Heart left ventricle (tissue), 16 donors: Measurements from ENCODE around the gene PDE11A. TPM values are rescaled to one million over a fixed set of nuclear protein-coding genes. Genes with fewer than 3 reads are reported as not detected.

Experiments used
- ATAC-seq, 4 donors: fragments of 200-7000 bp; cut with Tn5 transposase; one replicate each; pipeline ENCODE4 v1.9.1; 2020 to 2022; ENCODE audit warnings: moderate library complexity in 4 of 4, mild to moderate bottlenecking in 3 of 4, moderate number of reproducible peaks in 1 of 4
- DNase-seq, 5 donors: peaks; one replicate each; pipeline ENCODE4 v3.0.0-alpha.2; 2020
- H3K27ac ChIP-seq, 12 donors: fragments of 200-600 bp; sonication (generic) in 4 of 12; one replicate each; pipeline versions ENCODE4 v1.5.0 to v1.8.0; 2016 to 2022; ENCODE audit warnings: mild to moderate bottlenecking in 2 of 12
- H3K27me3 ChIP-seq, 9 donors: fragments of 200-600 bp; sonication (generic) in 2 of 9; one replicate each; pipeline versions ENCODE4 v1.5.1 to v1.8.0; 2016 to 2022; ENCODE audit warnings: mild to moderate bottlenecking in 3 of 9
- H3K36me3 ChIP-seq, 9 donors: fragments of 200-600 bp; sonication (generic) in 2 of 9; one replicate each; pipeline versions ENCODE4 v1.5.0 to v1.8.0; 2018 to 2022; ENCODE audit warnings: mild to moderate bottlenecking in 2 of 9
- H3K4me1 ChIP-seq, 12 donors: fragments of 200-600 bp; sonication (generic) in 4 of 12; one replicate each; pipeline versions ENCODE4 v1.5.0 to v1.8.0; 2016 to 2022; ENCODE audit warnings: mild to moderate bottlenecking in 3 of 12
- H3K4me3 ChIP-seq, 12 donors: fragments of 200-600 bp; sonication (generic) in 4 of 12; one replicate each; pipeline versions ENCODE4 v1.5.0 to v1.8.0; 2017 to 2022; ENCODE audit warnings: mild to moderate bottlenecking in 9 of 12, moderate library complexity in 4 of 12
- H3K9me3 ChIP-seq, 12 donors: fragments of 200-600 bp; sonication (generic) in 4 of 12; one replicate each; pipeline versions ENCODE4 v1.5.0 to v1.8.0; 2016 to 2022; ENCODE audit warnings: mild to moderate bottlenecking in 1 of 12
- POLR2A ChIP-seq, 2 donors: fragments of 450-650 bp; IDR thresholded peaks; one replicate each; pipeline ENCODE4 v1.6.1; 2017; ENCODE audit warnings: antibody characterized with exemption in 2 of 2, mild to moderate bottlenecking in 2 of 2, moderate library complexity in 2 of 2
- WGBS, 4 donors: extraction: QIAGEN DNeasy Blood & Tissue Kit in 2 of 4; methylation state at CpG; one replicate each; pipeline versions ENCODE4 v1.1.5 to v1.1.7; 2013 to 2018; 5-methylcytosine and 5-hydroxymethylcytosine counted together
- intact Hi-C, 10 donors: fragments of 100-400 bp; cut with DNase I; formaldehyde crosslinking; loops; one replicate each; pipeline versions ENCODE4 v1.11.1 to v1.14.2; 2022
- polyA plus RNA-seq, 2 donors: library from polyadenylated mRNA; stranded (reverse); fragments of 200-250 nt; gene quantifications; one replicate each; pipeline ENCODE4 v1.2.3, GENCODE V29; 2013
- total RNA-seq, 9 donors: library from RNA; depleted of rRNA in 2 of 9; stranded (reverse); fragments of >200 nt in 2 of 9; fragmentation: NEBNext Ultra II Directional in 3 of 9; extraction: Animal tissue kit (Norgen Biotek cat#: 25700) in 3 of 9; gene quantifications; one replicate each; pipeline versions ENCODE4 v1.1.0 to v1.2.4, GENCODE V29; 2016 to 2023
- TF ChIP-seq, protein P1 (sequence below), 12 donors: fragments of 200-600 bp; sonication (generic) in 4 of 12; IDR thresholded peaks; one replicate each; pipeline versions ENCODE4 v1.5.0 to v1.8.0; 2018 to 2022; ENCODE audit warnings: antibody characterized with exemption in 12 of 12, mild to moderate bottlenecking in 5 of 12
- donor health status: ischemic (EF 13 %, LVEDD 7.1; RV severe dilation, severe dysfunction).
- donor health status: healthy with polysubstance abuse.
- donor health status: DM: no; HTN: yes; CAD: no.
- donor health status: DM: no; HTN: no; CAD: no.
- donor health status: ischemic (EF 25% LVEDD 6.9; RV normal size, moderate dysfunction).
- donor health status: ischemic (EF 25% LVEDD 5.7; RV mildly dilated, moderate dysfunction).
- donor health status: healthy.
- donor health status: DM: yes; HTN: yes; CAD: no.
- donor health status: ischemic (EF 35%, LVEDD 5.7; RV mildly dilated, moderate dysfunction).
- donor health status: nonischemic (EF 11% LVEDD 7.7; RV severe dilation, severe dysfunction).
- donor health status: DM: yes; HTN: yes; CAD: no.
- donor health status: PGD.
- donor health status: ischemic (EF 29% LVEDD 5.4; RV normal size, mild dysfunction).
- donor health status: nonischemic (EF 23%, LVEDD 6.1; RV moderate dilation, normal function).

Gene PDE11A
- total and polyA plus RNA-seq, 11 donors, result 0.24 to 2.9 (median 0.88) TPM

DNA sequence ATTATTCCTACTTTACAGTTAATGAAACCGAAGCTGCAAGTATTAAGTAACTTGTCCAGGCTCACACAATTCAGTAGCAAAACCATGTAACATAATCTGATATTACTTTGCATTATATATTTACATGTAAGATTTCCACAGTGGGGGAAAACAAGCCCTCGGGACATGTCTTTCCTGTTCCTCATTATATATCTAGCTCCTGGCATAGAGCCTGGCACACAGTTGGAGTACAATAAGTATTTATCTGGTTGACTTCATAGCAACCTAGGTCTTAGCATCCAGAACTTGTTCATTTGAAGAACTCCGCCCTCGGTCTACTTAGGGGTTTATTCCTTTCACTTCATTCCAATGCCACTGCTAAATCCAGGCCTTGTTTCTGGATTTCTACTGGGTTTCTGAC is 38.1 kb upstream of the PDE11A start:
- Histone ChIP-seq H3K27ac (no peak overlapping the region), H3K36me3 (peaks cover 0 to 2% (median 0%) of the 10 kb centered on the region in 9 donors), H3K27me3 (no peaks in the 10 kb centered on the region), H3K4me1 (peaks cover 0 to 26% (median 10%) of the 10 kb centered on the region in 12 donors), H3K4me3 (no peak overlapping the region), H3K9me3 (no peaks in the 10 kb centered on the region)
- no peak for DNase-seq
- intact Hi-C loops, result loop anchor here in 7 of 10 donors (2.0 to 10.0 kb wide), 10 partner anchors 162 to 414 kb away; no protein-coding TSS in a partner anchor
- ATAC-seq, result no peak
- TF ChIP-seq, protein P1, sequence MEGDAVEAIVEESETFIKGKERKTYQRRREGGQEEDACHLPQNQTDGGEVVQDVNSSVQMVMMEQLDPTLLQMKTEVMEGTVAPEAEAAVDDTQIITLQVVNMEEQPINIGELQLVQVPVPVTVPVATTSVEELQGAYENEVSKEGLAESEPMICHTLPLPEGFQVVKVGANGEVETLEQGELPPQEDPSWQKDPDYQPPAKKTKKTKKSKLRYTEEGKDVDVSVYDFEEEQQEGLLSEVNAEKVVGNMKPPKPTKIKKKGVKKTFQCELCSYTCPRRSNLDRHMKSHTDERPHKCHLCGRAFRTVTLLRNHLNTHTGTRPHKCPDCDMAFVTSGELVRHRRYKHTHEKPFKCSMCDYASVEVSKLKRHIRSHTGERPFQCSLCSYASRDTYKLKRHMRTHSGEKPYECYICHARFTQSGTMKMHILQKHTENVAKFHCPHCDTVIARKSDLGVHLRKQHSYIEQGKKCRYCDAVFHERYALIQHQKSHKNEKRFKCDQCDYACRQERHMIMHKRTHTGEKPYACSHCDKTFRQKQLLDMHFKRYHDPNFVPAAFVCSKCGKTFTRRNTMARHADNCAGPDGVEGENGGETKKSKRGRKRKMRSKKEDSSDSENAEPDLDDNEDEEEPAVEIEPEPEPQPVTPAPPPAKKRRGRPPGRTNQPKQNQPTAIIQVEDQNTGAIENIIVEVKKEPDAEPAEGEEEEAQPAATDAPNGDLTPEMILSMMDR (IDR thresholded peaks at IDR 0.05), result no peak
- no peak for TF ChIP-seq POLR2A (IDR thresholded peaks at IDR 0.05)
- 80 to 88% (median 88%) methylated on average over 4 of the region's 4 CpGs for WGBS, 4 donors

DNA sequence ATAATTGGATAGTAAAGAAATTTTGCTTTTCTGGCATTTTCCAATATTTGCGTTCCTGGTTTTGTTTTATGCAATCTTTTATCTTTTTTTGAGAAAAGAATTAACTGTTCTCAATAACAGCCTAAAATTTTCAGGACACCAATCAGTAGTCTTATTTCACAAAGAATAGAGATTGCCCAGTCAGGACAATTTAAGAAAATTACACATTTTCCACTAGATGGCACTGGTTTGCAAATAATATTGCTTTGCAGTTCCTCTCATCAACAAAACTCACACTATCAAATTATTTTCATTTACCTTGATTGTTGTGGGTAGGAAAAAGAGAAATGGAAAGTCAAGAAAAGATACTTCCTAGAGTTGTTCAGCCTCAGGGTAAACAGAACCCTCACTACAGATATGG is 37.2 kb upstream of the PDE11A start:
- ATAC-seq (no peak), DNase-seq (no peak)
- TF ChIP-seq, protein P1 (IDR thresholded peaks at IDR 0.05), result peak; percentile 25 to 67 (median 52)
- TF ChIP-seq POLR2A (IDR thresholded peaks at IDR 0.05), result no peak
- intact Hi-C loops, result loop anchor here in 7 of 10 donors (2.0 to 10.0 kb wide), 10 partner anchors 162 to 415 kb away; no protein-coding TSS in a partner anchor
- no peaks in the 10 kb centered on the region for H3K27me3 ChIP-seq
- H3K27ac ChIP-seq, result no peak overlapping the region
- H3K36me3 ChIP-seq, result no peaks in the 10 kb centered on the region
- no peak overlapping the region for H3K4me3 ChIP-seq
- WGBS, 4 donors, result 5 to 12% (median 7%) methylated on average over 1 of the region's 1 CpG
- peaks cover 0 to 21% (median 10%) of the 10 kb centered on the region in 12 donors for H3K4me1 ChIP-seq
- no peaks in the 10 kb centered on the region for H3K9me3 ChIP-seq

DNA sequence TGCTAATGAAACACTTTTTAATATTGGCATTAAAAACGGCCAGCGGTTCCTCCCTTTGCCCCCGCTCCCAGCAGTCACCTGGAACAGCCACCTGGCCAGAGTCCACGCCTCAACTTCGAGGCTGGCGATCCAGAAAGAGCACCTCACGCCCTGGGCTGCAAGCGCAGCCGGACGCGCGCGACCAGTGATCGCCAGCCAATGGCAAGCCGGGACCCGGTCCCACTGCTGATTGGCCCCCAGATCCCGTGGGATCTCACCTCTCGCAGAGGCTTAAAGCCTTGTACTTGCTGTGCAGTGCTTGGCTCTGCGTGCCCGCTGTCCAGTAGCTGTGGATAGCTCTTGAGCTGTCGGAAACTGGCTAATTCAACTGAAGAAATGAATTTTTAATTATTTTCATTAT is 35.6 kb upstream of the PDE11A start:
- Histone ChIP-seq H3K27me3 (no peaks in the 10 kb centered on the region), H3K4me1 (peaks cover 0 to 10% (median 4%) of the 10 kb centered on the region in 12 donors), H3K27ac (no peak overlapping the region), H3K4me3 (no peak overlapping the region), H3K9me3 (no peaks in the 10 kb centered on the region), H3K36me3 (no peaks in the 10 kb centered on the region)
- no peak for DNase-seq
- TF ChIP-seq, protein P1 (IDR thresholded peaks at IDR 0.05), result no peak
- no peak for TF ChIP-seq POLR2A (IDR thresholded peaks at IDR 0.05)
- WGBS, 4 donors, result 84 to 91% (median 86%) methylated on average over 21 of the region's 21 CpGs
- no peak for ATAC-seq
- intact Hi-C loops, result no loop called here

DNA sequence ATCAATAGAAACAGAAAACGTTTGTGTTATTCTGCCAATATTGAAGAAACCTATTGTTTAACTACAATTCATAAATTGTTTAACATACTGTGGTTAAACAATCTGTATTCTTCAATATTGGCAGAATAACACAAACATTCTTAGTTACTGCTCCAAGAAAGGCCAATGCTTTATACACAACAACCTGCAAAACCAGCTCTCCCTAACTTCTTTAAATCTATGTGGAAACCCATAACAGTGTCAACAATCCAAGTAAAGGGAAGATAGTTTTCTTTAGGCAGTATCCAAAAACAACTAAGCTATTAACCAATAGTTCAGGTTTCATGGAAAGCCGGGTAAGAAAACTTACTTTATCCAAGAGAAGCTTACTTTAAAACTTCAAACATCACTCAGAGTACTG is 33.5 kb upstream of the PDE11A start:
- DNase-seq, result no peak
- intact Hi-C loops, result no loop called here

More for the DNA sequence above, 33.5 kb upstream of the PDE11A start:
- H3K4me3 ChIP-seq, result no peak overlapping the region
- ATAC-seq, result no peak
- H3K36me3 ChIP-seq, result no peaks in the 10 kb centered on the region
- TF ChIP-seq POLR2A (IDR thresholded peaks at IDR 0.05), result no peak
- TF ChIP-seq, protein P1 (IDR thresholded peaks at IDR 0.05), result no peak
- no peaks in the 10 kb centered on the region for H3K9me3 ChIP-seq
- H3K27me3 ChIP-seq, result no peaks in the 10 kb centered on the region
- no peaks in the 10 kb centered on the region for H3K4me1 ChIP-seq
- WGBS, 4 donors, result 55 to 69% (median 65%) methylated on average over 2 of the region's 2 CpGs
- no peak overlapping the region for H3K27ac ChIP-seq
